ENCODE data around the gene NHS.

Gene NHS

DNA sequence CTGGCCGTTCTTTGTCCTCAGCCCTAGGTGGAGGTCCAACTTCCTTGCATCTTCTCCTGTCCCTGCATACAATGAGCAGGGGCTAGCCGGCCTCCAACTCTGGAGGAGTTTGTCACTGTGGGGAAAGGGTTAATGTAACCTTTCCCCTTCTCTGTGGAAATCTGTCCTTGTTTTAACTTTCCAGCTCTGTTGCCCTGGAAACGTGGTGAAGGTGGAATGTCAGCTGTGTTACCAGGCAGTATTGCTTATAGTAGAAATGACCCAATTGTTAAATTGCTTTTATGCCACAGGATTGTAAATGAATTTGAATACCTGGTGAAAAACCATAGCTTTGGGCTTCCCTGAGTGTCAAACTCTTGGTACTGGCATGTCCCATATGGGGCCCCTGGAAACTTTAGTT, 230.7 kb downstream of the NHS start:
- H3K27ac ChIP-seq (replicated peaks), result no peak overlapping the region
- H3K4me3 ChIP-seq (replicated peaks; ENCODE audit: insufficient read depth, low read length), result no peak overlapping the region
- DNase-seq (ENCODE audit: low read depth in 1 of 2, low spot score in 1 of 2), result no peak
- no peaks in the 10 kb centered on the region for H3K27me3 ChIP-seq (ENCODE audit: insufficient read depth, poor library complexity, severe bottlenecking)
- TF ChIP-seq POLR2AphosphoS5 (IDR thresholded peaks at IDR 0.05; ENCODE audit: low read depth) (no peak), GABPA (IDR thresholded peaks at IDR 0.05; ENCODE audit: low read depth) (no peak), SPI1 (IDR thresholded peaks at IDR 0.05; ENCODE audit: borderline replicate concordance, low read depth) (no peak), CTCF (IDR thresholded peaks at IDR 0.05; ENCODE audit: insufficient read depth, low read length) (no peak)
- TF ChIP-seq, protein P1, sequence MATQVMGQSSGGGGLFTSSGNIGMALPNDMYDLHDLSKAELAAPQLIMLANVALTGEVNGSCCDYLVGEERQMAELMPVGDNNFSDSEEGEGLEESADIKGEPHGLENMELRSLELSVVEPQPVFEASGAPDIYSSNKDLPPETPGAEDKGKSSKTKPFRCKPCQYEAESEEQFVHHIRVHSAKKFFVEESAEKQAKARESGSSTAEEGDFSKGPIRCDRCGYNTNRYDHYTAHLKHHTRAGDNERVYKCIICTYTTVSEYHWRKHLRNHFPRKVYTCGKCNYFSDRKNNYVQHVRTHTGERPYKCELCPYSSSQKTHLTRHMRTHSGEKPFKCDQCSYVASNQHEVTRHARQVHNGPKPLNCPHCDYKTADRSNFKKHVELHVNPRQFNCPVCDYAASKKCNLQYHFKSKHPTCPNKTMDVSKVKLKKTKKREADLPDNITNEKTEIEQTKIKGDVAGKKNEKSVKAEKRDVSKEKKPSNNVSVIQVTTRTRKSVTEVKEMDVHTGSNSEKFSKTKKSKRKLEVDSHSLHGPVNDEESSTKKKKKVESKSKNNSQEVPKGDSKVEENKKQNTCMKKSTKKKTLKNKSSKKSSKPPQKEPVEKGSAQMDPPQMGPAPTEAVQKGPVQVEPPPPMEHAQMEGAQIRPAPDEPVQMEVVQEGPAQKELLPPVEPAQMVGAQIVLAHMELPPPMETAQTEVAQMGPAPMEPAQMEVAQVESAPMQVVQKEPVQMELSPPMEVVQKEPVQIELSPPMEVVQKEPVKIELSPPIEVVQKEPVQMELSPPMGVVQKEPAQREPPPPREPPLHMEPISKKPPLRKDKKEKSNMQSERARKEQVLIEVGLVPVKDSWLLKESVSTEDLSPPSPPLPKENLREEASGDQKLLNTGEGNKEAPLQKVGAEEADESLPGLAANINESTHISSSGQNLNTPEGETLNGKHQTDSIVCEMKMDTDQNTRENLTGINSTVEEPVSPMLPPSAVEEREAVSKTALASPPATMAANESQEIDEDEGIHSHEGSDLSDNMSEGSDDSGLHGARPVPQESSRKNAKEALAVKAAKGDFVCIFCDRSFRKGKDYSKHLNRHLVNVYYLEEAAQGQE (IDR thresholded peaks at IDR 0.05; ENCODE audit: insufficient replicate concordance, low read depth), result no peak

DNA sequence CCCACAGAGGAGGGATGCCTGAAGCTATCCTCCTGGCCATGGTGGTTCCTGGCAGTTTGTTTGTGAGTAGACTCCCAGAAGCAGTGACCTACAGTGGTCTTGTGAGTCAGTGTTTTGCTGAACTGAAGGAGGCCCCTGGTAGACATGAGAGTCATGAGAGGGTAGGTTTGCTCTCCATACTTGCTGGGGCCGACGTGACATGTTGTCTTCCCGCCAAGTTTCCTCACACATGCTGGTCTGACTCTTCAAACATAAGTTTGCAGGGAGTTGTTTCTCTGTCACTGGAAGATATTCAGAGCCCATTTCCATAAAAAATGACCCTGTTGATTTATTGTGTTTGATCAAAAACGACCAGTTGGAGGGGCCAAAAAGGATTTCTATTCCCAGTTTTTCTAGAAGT, 231.2 kb downstream of the NHS start:
- no peaks in the 10 kb centered on the region for H3K27me3 ChIP-seq (ENCODE audit: insufficient read depth, poor library complexity, severe bottlenecking)
- TF ChIP-seq SPI1 (IDR thresholded peaks at IDR 0.05; ENCODE audit: borderline replicate concordance, low read depth) (no peak), GABPA (IDR thresholded peaks at IDR 0.05; ENCODE audit: low read depth) (no peak), CTCF (IDR thresholded peaks at IDR 0.05; ENCODE audit: insufficient read depth, low read length) (no peak), POLR2AphosphoS5 (IDR thresholded peaks at IDR 0.05; ENCODE audit: low read depth) (no peak)
- TF ChIP-seq, protein P1 (IDR thresholded peaks at IDR 0.05; ENCODE audit: insufficient replicate concordance, low read depth), result no peak
- H3K4me3 ChIP-seq (replicated peaks; ENCODE audit: insufficient read depth, low read length), result no peak overlapping the region
- DNase-seq (ENCODE audit: low read depth in 1 of 2, low spot score in 1 of 2), result no peak
- H3K27ac ChIP-seq (replicated peaks), result no peak overlapping the region

GRCh38 chrX:17608888-17609287, 233.9 kb downstream of the NHS start:
- Histone ChIP-seq H3K4me3 (replicated peaks; ENCODE audit: insufficient read depth, low read length) (no peak overlapping the region), H3K27ac (replicated peaks) (no peak overlapping the region), H3K27me3 (ENCODE audit: insufficient read depth, poor library complexity, severe bottlenecking) (no peaks in the 10 kb centered on the region)
- TF ChIP-seq, protein P1 (IDR thresholded peaks at IDR 0.05; ENCODE audit: insufficient replicate concordance, low read depth), result no peak
- TF ChIP-seq GABPA (IDR thresholded peaks at IDR 0.05; ENCODE audit: low read depth) (no peak), POLR2AphosphoS5 (IDR thresholded peaks at IDR 0.05; ENCODE audit: low read depth) (no peak), SPI1 (IDR thresholded peaks at IDR 0.05; ENCODE audit: borderline replicate concordance, low read depth) (no peak), CTCF (IDR thresholded peaks at IDR 0.05; ENCODE audit: insufficient read depth, low read length) (no peak)
- no peak for DNase-seq (ENCODE audit: low read depth in 1 of 2, low spot score in 1 of 2)
